NB4 (cell line): ENCODE results near the gene CARM1.

Experiments
- DNase-seq: peaks from one replicate; pipeline ENCODE4 v3.0.0; 2010; ENCODE audit warnings: low read depth
- H3K4me3 ChIP-seq: one replicate; pipeline ENCODE4 v1.5.1; 2011; ENCODE audit warnings: mild to moderate bottlenecking, low read depth, low read length, moderate library complexity
- MAX ChIP-seq: IDR thresholded peaks from 2 replicates; pipeline ENCODE4 v1.6.1; 2011; ENCODE audit warnings: low read depth, low read length
- MYC ChIP-seq: IDR thresholded peaks from 2 replicates; pipeline ENCODE4 v1.6.1; 2011; ENCODE audit warnings: low read depth, low read length
- POLR2A ChIP-seq: IDR thresholded peaks from 2 replicates; pipeline ENCODE4 v1.6.1; 2011; ENCODE audit warnings: mild to moderate bottlenecking; ENCODE audit not compliant: insufficient read length; ENCODE audit errors: extremely low read depth
- TF ChIP-seq, protein P1 (sequence below): IDR thresholded peaks from one replicate; pipeline ENCODE4 v1.5.1; 2012; ENCODE audit warnings: low read depth, low read length

The CARM1 gene

GRCh38 chr19:10912619-10913018 lies 41.3 kb downstream of the CARM1 start:
- no peak overlapping the region for H3K4me3 ChIP-seq
- DNase-seq = no peak
- TF ChIP-seq MYC (no peak), MAX (no peak), POLR2A (no peak)
- TF ChIP-seq, protein P1, sequence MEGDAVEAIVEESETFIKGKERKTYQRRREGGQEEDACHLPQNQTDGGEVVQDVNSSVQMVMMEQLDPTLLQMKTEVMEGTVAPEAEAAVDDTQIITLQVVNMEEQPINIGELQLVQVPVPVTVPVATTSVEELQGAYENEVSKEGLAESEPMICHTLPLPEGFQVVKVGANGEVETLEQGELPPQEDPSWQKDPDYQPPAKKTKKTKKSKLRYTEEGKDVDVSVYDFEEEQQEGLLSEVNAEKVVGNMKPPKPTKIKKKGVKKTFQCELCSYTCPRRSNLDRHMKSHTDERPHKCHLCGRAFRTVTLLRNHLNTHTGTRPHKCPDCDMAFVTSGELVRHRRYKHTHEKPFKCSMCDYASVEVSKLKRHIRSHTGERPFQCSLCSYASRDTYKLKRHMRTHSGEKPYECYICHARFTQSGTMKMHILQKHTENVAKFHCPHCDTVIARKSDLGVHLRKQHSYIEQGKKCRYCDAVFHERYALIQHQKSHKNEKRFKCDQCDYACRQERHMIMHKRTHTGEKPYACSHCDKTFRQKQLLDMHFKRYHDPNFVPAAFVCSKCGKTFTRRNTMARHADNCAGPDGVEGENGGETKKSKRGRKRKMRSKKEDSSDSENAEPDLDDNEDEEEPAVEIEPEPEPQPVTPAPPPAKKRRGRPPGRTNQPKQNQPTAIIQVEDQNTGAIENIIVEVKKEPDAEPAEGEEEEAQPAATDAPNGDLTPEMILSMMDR = no peak

- H3K4me3 ChIP-seq = no peak overlapping the region
- TF ChIP-seq POLR2A (no peak), MAX (no peak), MYC (no peak)
- TF ChIP-seq, protein P1 = no peak
- DNase-seq = no peak
Measured at GRCh38 chr19:10913716-10914340, 42.5 kb downstream of the CARM1 start.

- H3K4me3 ChIP-seq = no peak overlapping the region
- TF ChIP-seq, protein P1 = no peak
- TF ChIP-seq MYC (no peak), MAX (no peak), POLR2A (no peak)
- DNase-seq = peak; percentile 36
Measured at GRCh38 chr19:10915130-10916091, 44.1 kb downstream of the CARM1 start.

DNA sequence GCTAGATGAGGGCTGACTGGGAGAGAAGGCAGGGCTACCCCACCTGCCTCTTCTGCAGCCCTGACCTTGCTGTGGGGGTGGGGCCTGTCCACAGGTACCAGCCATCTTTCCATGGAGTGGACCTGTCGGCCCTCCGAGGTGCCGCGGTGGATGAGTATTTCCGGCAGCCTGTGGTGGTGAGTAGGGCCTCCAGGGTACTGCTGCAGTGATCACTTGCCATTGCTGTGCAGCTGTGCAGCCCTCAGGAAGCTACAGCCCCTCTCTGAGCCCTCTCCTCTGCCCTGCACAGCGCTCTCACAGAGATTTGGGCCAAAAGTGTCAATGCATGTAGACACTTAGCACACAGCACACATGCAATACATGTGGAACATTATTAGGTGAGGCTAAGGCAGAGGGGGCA lies 45.2 kb downstream of the CARM1 start:
- DNase-seq = no peak
- H3K4me3 ChIP-seq = no peak overlapping the region
- TF ChIP-seq, protein P1 = no peak
- TF ChIP-seq POLR2A = no peak
- no peak for TF ChIP-seq MAX
- no peak for TF ChIP-seq MYC

GRCh38 chr19:10918359-10918758 lies 47.0 kb downstream of the CARM1 start:
- DNase-seq = no peak
- no peak overlapping the region for H3K4me3 ChIP-seq
- TF ChIP-seq, protein P1 = no peak
- no peak for TF ChIP-seq POLR2A
- TF ChIP-seq MAX = no peak
- no peak for TF ChIP-seq MYC
